Mesodermal cell (in vitro differentiated cells): ENCODE measurements around the gene SULT4A1.

Experiments
- H3K27ac ChIP-seq: 2 replicates; pipeline ENCODE4 v1.7.0; 2013; ENCODE audit warnings: mild to moderate bottlenecking, low read depth, low read length, moderate library complexity; ENCODE audit not compliant: severe bottlenecking
- H3K36me3 ChIP-seq: 2 replicates; pipeline ENCODE4 v1.7.1; 2013; ENCODE audit warnings: mild to moderate bottlenecking, low read length, moderate library complexity; ENCODE audit not compliant: control insufficient read depth, insufficient read depth
- H3K4me1 ChIP-seq: one replicate; pipeline ENCODE4 v1.7.1; 2013; ENCODE audit warnings: mild to moderate bottlenecking, low read length; ENCODE audit not compliant: insufficient read depth, control insufficient read depth, poor library complexity, severe bottlenecking
- H3K4me3 ChIP-seq: 2 replicates; pipeline ENCODE4 v1.7.0; 2013; ENCODE audit warnings: low read length, control low read depth, mild to moderate bottlenecking; ENCODE audit not compliant: insufficient read depth, poor library complexity, severe bottlenecking; ENCODE audit errors: extremely low read depth
- H3K9me3 ChIP-seq: 2 replicates; pipeline ENCODE4 v1.7.1; 2013; ENCODE audit warnings: mild to moderate bottlenecking, low read length, moderate library complexity; ENCODE audit not compliant: control insufficient read depth
- WGBS, 2 experiments: methylation state at CpG; one replicate each; pipeline ENCODE4 v1.1.5; 2013; ENCODE audit warnings: missing lambda C conversion rate in 2 of 2; ENCODE audit not compliant: insufficient coverage in 2 of 2; 5-methylcytosine and 5-hydroxymethylcytosine counted together

SULT4A1 gene

GRCh38 chr22:43860126-43860525 is 2.2 kb downstream of the SULT4A1 start:
- Histone ChIP-seq H3K4me3 (no peak overlapping the region), H3K4me1 (no peaks in the 10 kb centered on the region), H3K9me3 (peaks cover 5% of the 10 kb centered on the region), H3K27ac (no peak overlapping the region), H3K36me3 (no peaks in the 10 kb centered on the region)
- 93 to 94% methylated on average over 9 to 11 of the region's 11 CpGs for WGBS, 2 experiments

- Histone ChIP-seq H3K36me3 (no peaks in the 10 kb centered on the region), H3K27ac (no peak overlapping the region), H3K4me1 (no peaks in the 10 kb centered on the region), H3K9me3 (peaks cover 5% of the 10 kb centered on the region), H3K4me3 (no peak overlapping the region)
- 86 to 90% methylated on average over 9 to 13 of the region's 14 CpGs for WGBS, 2 experiments
These were observed 2.7 kb downstream of the SULT4A1 start for GRCh38 chr22:43859621-43860020.

GRCh38 chr22:43859176-43859575 is 3.1 kb downstream of the SULT4A1 start:
- Histone ChIP-seq H3K27ac (no peak overlapping the region), H3K4me1 (no peaks in the 10 kb centered on the region), H3K4me3 (no peak overlapping the region), H3K9me3 (peaks cover 5% of the 10 kb centered on the region), H3K36me3 (no peaks in the 10 kb centered on the region)
- 89 to 96% methylated on average over 6 to 7 of the region's 7 CpGs for WGBS, 2 experiments

- no peak overlapping the region for H3K4me3 ChIP-seq
- 68 to 87% methylated on average over 5 to 10 of the region's 11 CpGs for WGBS, 2 experiments
These were observed 4.0 kb downstream of the SULT4A1 start for GRCh38 chr22:43858156-43858895.

GRCh38 chr22:43857367-43857766 is 4.9 kb downstream of the SULT4A1 start:
- Histone ChIP-seq H3K27ac (no peak overlapping the region), H3K4me3 (no peak overlapping the region), H3K36me3 (no peaks in the 10 kb centered on the region), H3K4me1 (no peaks in the 10 kb centered on the region), H3K9me3 (peaks cover 5% of the 10 kb centered on the region)

More at GRCh38 chr22:43858156-43858895, 4.0 kb downstream of the SULT4A1 start:
- Histone ChIP-seq H3K36me3 (no peaks in the 10 kb centered on the region), H3K4me1 (no peaks in the 10 kb centered on the region), H3K27ac (no peak overlapping the region), H3K9me3 (peaks cover 5% of the 10 kb centered on the region)

DNA sequence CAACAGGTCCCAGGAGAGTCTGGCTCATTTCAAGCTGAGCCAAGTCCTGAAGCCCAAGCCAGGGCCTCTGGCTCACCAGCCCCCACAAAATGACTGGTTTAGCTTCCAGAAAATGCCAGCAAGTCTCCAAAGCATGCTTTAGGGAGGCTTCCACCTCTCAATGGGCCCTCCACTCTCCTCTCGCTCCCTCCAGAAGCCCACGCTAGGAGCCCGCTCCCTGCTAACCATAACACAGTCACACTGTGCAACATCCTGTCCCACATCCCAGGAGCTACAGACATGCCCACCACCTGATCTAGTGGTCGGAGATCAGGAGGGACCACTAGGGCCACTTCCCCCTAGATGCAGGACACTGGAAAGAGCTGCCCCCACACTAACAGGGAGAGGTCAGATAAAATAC is 6.9 kb downstream of the SULT4A1 start:
- H3K4me1 ChIP-seq, result no peaks in the 10 kb centered on the region
- no peak overlapping the region for H3K4me3 ChIP-seq
- H3K36me3 ChIP-seq, result no peaks in the 10 kb centered on the region
- H3K27ac ChIP-seq, result no peak overlapping the region
- WGBS, 2 experiments, result 86 to 100% methylated on average over 2 to 4 of the region's 4 CpGs
- H3K9me3 ChIP-seq, result peaks cover 5% of the 10 kb centered on the region

DNA sequence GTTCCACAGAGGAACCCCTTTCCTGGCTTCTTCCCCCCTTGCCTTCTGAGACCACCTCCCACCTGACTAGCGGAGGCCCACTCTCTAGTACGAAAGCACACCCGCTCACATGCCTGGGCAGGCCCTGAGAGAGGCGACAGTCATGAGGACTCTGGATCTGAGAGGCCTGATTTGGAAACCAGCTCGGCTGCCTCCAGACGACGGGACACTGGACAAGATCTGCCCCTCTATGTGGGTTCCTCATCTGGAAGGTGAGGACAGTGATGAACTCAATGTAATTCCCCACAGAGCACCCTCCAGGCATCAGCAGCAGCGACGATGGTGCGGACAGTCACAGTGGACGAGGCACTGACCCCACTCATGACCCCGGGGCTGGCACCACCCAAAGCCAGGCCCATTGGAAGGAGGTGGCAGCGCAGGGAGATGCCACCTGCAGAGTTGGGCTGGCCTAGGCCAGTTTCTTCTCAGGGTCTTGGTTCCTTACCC is 7.5 kb downstream of the SULT4A1 start:
- WGBS, 2 experiments, result 92 to 96% methylated on average over 8 to 13 of the region's 13 CpGs
- Histone ChIP-seq H3K27ac (no peak overlapping the region), H3K36me3 (no peaks in the 10 kb centered on the region), H3K9me3 (peaks cover 5% of the 10 kb centered on the region), H3K4me3 (no peak overlapping the region), H3K4me1 (no peaks in the 10 kb centered on the region)

GRCh38 chr22:43854121-43854785 is 8.1 kb downstream of the SULT4A1 start:
- no peak overlapping the region for H3K4me3 ChIP-seq
- H3K27ac ChIP-seq, result no peak overlapping the region
- WGBS, 2 experiments, result 67 to 80% methylated on average over 3 to 14 of the region's 14 CpGs
- H3K9me3 ChIP-seq, result peaks cover 5% of the 10 kb centered on the region
- H3K36me3 ChIP-seq, result no peaks in the 10 kb centered on the region
- no peaks in the 10 kb centered on the region for H3K4me1 ChIP-seq

GRCh38 chr22:43853328-43853931 is 8.9 kb downstream of the SULT4A1 start:
- no peak overlapping the region for H3K4me3 ChIP-seq

DNA sequence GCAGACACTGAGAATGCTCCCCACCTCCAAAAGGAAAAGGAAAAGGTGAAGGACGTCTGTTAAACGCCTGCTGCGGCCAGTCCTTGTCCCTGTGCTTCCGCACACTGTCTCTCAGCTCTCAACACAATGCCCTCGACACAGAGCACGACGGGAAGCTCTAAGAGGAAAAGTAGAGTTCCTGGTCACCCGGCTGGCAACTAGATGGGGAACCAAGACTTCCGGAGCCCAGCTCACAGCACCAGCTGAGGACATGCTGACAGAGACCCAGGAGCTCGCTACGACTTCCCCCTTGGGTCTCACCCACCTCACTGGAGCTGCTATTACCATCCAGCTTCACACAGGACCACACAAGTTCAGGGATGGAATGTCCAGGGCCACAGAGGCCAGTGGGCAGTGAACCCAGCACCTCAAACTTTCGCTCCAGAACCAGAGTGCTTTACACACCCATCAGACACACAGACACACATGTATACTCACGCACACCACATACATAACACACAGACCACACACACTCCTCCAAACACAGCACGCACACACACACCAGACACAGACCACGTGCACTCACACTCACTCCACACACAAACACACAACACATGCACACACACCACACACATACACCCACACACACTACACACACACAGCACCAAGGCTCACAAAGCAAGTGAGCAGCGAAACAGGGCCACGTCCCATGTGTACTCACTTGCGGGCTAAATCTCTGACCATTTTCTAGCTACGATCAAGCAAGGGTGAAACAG is 9.6 kb downstream of the SULT4A1 start:
- H3K4me3 ChIP-seq, result no peak overlapping the region
- no peaks in the 10 kb centered on the region for H3K36me3 ChIP-seq
- 89 to 96% methylated on average over 14 to 15 of the region's 19 CpGs for WGBS, 2 experiments
- H3K4me1 ChIP-seq, result no peaks in the 10 kb centered on the region
- H3K9me3 ChIP-seq, result peaks cover 5% of the 10 kb centered on the region
- H3K27ac ChIP-seq, result no peak overlapping the region

More at GRCh38 chr22:43853328-43853931, 8.9 kb downstream of the SULT4A1 start:
- Histone ChIP-seq H3K9me3 (peaks cover 5% of the 10 kb centered on the region), H3K27ac (no peak overlapping the region), H3K4me1 (no peaks in the 10 kb centered on the region), H3K36me3 (no peaks in the 10 kb centered on the region)
- WGBS, 2 experiments, result 87 to 96% methylated on average over 8 to 9 of the region's 10 CpGs
